SKM-1 (cell line): Measurements from ENCODE around the gene GSTM2.

Source experiments
- DNase-seq: peaks from one replicate; lab custom pipeline; 2025; ENCODE audit not compliant: unreplicated experiment; lab: John Stamatoyannopoulos, UW

GSTM2 gene

GRCh38 chr1:109629372-109630030, 38.4 kb upstream of the GSTM2 start:
- no peak for DNase-seq

DNA sequence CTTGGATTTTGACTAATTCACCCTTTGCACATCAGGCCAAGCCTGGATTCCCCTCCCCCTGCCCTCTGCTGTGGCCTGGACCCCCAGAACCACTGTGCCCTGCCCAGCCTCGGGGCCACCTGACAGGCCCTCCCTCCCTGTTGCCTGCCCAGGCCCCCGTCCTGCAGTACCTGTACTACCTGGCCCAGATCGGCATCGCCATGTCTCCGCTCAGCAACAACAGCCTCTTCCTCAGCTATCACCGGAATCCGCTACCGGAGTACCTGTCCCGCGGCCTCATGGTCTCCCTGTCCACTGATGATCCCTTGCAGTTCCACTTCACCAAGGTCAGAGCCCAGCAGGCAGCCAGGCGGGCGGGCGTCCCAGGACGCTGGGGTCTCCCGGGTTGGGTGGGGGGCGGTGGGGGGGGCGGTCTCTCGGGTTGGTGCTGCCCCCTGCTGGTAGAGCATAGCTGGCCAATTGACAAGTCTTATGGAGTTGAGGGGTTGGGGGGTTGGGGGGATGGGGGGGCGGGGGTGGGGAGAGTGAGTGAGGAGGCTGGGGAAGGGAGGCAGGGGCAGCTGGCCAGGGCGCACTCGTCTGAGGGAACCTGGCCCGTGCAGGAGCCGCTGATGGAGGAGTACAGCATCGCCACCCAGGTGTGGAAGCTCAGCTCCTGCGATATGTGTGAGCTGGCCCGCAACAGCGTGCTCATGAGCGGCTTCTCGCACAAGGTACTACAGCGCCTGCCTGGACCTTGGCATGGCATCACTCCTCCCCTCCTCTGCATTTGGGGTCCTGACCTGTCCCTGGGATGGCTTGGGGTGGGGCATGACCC, 37.6 kb upstream of the GSTM2 start:
- no peak for DNase-seq

GRCh38 chr1:109630898-109631512, 36.9 kb upstream of the GSTM2 start:
- no peak for DNase-seq

- no peak for DNase-seq
Observed at GRCh38 chr1:109631513-109632505, 36.0 kb upstream of the GSTM2 start.

DNA sequence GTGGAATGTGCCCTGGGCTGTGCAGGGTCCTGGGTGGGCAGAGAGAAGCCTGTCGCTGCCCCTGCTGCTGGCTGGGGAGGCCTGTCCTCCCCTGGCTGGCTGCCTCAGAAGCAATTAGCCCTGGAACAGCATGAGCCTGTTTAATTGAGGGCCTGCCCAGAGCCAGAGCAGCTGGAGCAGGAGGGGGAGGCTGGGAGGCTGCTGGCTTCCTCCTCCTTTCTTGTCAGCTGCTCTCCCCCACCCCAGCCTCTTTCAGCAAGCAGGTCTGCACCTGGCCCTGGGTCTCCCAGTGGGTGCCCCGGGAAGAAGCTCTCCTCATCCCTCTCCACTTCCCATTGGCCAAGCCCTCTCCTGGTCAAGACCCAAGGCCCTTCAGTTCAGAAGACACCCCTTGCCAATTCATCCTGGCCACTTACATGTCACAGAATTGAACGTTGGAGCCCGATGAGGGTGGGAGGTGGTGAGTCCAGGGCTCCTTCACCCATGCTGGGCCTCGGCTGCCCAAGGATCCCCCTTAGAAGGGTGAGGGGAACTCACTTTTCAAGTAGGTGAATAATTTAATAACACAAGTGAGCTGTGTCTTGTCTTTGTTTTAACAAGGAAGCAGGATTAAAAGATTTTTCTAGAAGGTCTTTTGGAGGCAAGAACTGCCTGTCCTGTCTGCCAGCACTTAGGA, 35.0 kb upstream of the GSTM2 start:
- no peak for DNase-seq

DNA sequence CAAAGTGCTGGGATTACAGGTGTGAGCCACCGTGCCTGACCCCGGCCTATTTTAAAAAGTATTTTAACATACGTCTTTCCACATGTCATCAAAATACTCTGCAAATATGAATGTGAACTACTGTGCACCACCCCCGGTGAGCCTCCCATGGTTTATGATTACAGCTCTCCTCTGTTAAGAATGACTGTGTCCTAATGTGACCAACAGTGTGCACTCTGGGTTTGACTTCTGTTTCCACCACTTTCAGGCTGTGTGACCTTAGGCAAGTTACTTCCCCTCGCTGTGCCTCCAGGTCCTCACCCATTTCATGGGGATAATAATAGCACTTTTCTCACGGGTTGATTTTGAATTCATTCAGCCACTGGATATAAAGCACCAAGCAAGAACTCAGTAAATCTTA, 33.6 kb upstream of the GSTM2 start:
- DNase-seq: no peak

DNA sequence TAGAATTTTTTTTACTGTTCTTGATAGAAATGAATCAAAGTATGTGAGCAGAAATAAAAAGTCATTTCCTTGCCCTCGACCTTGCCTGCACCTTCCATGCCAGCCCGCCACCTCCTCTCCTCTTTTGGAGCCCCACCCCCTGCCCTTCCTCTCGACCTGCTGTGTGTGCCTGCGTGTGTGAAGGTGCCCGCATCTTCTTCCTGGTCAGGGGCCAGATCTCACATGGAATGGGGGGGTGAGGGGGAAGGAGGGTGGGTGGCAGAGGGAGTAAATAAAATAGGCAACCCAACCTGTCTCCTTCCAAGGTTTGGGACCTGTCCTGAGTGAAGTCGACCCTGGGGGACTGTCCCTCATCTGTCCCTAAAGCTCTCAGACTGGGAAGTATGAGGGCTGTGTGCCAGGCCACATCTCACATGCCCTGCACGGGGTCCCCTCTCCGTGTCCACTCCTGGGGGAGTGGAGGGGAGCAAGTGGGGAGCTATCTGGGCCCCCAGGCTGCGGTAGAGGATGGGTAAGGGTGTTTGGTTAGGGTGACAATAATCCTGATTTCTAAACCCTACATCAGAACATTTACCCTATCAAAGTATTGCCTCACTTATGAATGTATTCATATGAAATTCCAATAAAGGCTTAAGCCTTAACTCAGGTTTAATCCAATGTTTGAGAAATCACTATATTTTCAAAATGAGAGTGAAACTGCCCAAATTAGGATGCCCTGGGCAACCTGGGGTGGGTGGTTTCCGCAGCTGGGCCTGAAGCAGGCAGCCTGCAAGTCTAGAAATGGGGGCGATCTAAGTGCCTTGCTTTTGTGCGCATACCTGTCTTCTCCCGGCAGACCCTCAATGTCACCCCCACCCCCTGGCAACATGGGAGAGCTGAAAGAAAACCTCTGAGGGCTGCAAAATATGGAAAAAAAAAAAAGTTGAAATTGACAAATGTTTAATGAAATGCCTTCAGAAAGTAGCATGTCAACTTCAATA, 32.8 kb upstream of the GSTM2 start:
- no peak for DNase-seq

DNA sequence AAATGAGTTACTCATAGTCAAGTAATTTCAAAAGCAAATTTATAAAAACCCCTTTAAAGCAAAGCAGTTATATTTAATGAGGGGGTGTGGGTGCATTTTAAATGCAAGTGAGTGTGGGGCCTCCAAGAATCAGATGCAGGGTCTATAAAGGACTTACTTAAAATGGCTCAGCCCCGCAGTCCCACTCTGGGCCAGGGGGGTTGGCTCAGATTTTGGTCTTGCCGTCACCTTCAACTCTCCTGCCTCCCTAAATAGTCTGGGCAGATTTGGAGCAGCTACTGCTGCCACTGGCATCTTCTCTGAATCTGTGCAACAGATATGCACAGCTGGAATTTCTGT, 32.0 kb upstream of the GSTM2 start:
- no peak for DNase-seq

DNA sequence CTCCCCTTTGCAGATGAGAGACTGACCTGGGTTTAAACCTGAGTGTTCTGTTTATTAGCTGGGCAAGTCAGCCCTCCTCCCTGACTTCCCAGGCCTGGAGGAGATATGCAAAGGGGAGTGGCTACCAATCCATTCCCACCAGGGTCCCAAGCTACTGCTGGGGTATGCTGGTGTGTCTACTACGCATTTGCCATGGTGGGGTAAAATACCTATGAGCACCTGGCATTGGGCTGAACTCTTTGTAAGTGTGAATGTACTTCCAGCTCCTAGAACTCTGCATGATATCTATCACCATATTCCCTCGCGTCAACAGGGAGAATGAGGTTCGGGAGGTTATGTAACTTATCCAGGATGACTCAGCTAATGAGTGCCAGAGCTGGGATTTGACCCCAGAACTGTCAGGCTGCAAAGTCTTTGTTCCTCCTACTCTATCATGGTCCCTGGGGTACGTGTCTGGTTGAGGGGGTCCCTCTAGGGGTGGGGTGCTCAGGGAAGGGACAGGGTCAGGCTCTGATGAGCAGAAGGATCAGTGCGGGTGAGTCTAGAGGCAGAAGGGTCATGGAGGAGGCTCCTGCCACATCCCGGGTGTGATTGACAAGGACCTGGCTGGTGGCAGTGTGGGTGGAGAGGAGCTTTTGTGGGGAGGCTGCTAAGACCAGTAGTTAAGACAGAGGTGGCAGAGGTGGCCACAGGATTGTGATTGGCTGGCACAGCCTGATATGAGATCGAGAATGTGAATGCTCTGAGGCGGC, 31.5 kb upstream of the GSTM2 start:
- no peak for DNase-seq

DNA sequence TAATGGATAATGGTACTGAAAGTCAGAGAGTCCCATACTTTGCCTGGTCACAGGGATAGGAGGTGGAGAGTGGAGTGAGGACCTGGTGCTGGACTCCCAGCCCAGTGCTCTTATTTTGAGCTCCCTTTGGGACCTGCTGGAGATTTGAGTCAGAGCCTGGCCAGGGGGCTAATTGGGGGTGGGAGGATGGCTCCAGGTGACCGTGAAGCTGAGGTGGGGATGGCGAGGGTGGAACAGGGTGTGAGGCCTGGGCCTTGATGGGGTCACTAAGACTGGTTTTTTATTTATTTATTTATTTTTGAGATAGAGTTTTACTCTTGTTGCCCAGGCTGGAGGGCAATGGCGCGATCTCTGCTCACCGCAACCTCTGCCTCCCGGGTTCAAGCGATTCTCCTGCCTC, 30.4 kb upstream of the GSTM2 start:
- no peak for DNase-seq

DNA sequence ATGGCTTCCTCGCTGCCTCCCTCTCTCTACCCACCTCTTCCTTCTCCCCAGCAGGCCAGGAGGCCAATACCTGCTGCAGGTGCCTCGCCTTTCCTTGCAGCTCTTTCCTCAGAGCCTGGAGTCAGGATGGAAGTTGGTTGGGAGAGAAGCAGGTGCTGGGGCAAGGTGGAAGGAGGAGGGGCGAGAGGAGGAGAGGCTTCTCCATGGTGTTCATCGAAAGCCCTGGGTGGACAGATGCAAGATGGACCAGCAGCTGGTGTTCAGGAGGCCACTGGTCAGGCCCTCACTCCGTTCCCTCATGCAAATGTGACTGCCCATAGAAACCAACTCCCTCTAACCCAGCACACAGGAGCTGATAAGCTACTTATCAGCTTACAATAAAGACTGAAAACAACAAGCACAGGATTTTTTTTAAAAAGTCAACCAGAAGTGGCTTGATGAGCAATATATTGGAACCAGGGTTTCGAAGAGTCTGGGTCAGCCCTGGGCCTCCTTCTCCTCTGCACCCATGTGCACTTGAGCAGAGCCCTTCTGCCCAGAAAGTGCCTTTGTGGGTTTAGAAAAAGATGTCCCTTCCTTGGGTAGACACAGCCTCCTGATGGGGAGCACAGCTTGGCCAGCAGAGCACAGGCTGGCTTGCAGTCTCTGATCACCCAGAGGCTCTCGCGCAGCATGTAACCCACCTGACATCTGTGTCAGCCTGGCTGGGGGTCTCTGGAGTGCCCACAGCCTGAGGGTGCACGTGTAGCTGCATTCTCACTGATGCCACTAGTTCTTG, 28.6 kb upstream of the GSTM2 start:
- no peak for DNase-seq

GRCh38 chr1:109639841-109640184, 28.0 kb upstream of the GSTM2 start:
- DNase-seq: no peak

DNA sequence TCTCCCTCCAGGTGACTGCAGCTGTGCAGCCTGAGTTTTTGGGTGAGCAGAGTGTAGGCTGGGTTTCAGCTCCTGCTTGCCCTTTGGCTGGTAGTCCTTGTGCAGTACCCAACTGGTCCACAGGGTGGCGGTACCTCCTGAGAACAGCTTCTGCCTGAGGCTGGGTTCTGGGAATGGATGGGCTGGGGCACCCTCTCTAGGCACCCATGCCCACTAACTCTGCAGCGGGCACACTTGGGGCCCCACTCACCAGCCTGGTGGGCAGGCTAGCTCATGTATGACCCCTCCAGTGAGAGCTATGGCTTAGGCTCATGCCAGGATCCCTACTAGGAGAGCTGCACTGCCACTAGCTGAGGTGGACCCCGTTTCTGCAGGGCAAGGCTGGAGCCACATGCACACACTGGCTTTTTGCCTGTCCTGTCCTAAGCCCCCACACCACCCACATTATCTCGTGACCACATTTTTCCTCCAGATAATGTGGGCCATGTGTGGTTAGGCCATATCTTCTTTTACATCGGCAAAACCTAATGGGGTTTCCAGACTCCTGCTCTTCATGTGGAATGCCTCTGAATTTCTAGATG, 27.5 kb upstream of the GSTM2 start:
- peak; percentile 64 for DNase-seq

DNA sequence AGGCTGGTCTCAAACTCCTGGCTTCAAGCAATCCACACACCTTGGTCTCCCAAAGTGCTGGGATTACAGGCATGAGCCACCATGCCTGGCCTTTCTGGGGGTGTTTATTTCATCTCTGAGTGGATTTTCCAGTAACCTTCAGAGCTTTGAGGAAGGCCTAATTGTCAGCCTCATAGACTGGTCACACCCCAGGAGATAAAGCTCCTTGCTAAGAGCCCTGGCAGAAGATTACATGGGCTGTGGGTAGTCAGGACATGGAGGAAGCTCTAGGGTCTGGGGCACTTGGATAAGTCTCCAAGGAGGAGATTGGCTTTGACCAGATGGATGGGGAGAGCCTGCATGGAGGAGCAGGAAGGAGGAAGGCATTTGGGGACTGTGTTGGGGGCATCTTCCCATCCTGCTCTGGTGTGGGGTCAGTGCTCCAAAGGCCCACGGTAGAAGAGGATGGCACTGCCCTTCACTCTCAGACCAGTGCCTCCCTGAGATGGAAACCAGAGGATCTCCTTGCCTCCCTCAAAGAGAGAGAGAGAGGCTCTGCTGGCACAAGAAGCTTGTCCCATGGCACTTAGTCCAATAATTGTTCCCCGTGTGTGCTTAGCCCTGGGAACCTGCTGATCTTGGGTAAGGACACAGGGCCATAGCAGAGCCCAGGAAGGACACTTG, 26.6 kb upstream of the GSTM2 start:
- DNase-seq: no peak

GRCh38 chr1:109641861-109642260, 26.0 kb upstream of the GSTM2 start:
- DNase-seq: no peak

DNA sequence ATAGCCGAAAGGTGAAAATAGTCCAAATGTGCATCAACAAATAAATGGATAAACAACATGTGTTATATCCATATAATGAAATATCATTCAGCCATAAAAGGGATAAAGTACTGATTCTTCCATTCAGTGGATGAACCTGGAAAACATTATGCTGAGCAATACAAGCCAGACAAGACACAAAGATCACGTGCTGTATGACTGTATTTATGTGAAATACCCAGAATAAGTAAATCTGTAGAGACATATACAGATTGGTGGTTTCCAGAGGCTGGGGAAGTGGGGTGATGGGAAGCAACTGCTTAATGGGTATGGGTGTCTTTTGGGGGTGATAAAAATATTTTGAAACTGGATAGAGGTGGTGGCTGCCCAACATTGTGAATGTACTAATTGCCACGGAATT, 25.2 kb upstream of the GSTM2 start:
- no peak for DNase-seq
